K562 (cell line): ENCODE results near the gene ZFP36. TPM values are rescaled to one million over a fixed set of nuclear protein-coding genes. Genes with fewer than 3 reads are reported as not detected.

ENCODE experiments used
- ATAC-seq: fragments of 200-7000 bp; cut with Tn5 transposase; 3 replicates; pipeline ENCODE4 v1.9.1; 2020; ENCODE audit warnings: moderate library complexity
- BruUV-seq: library from RNA; stranded (reverse); fragments of 400-500 nt; replicated peaks from 2 replicates; lab custom pipeline; 2021; lab: Mats Ljungman, UMichigan
- CTCF ChIA-PET: fragments of 300-600 bp; formaldehyde crosslinking; extraction: SDS; loops from one replicate; lab custom pipeline; 2021; ENCODE audit warnings: low intra/inter-chr PET ratio; lab: Yijun Ruan, JAX
- POLR2A ChIA-PET: fragments of 300-600, 350-650 bp; sonication (Branson Sonifier 250); formaldehyde crosslinking; extraction: SDS; loops from one replicate; lab custom pipeline; 2021; ENCODE audit warnings: antibody characterized with exemption, inconsistent platforms; lab: Yijun Ruan, JAX
- DNase-seq, 4 experiments: peaks; one replicate each; pipeline versions ENCODE4 v3.0.0 to v3.0.0-alpha.2; 2011 to 2018; ENCODE audit warnings: low spot score in 3 of 4, mixed read lengths in 3 of 4; ENCODE audit errors: extremely low read depth in 1 of 4
- FAIRE-seq: peaks from 2 replicates; lab custom pipeline; 2011; peaks lifted over from hg19 to GRCh38; lab: Jason Lieb, UNC
- H2AFZ ChIP-seq: 2 replicates; pipeline ENCODE4 v1.6.0; 2011; ENCODE audit warnings: low read depth, low read length, control low read depth, inconsistent platforms
- H3K27ac ChIP-seq: fragments of 200-600 bp; 3 replicates; pipeline ENCODE4 v1.8.0; 2011; ENCODE audit warnings: low read depth, mild to moderate bottlenecking, control low read depth, inconsistent platforms, low read length, moderate library complexity, mixed read lengths; ENCODE audit errors: extremely low read depth
- H3K27me3 ChIP-seq, 2 experiments: fragments of 300-600 bp in 1 of 2; 2 replicates in 1 of 2; 3 replicates in 1 of 2; pipeline versions ENCODE4 v1.6.0 to v1.8.0; 2011; ENCODE audit warnings: inconsistent platforms in 2 of 2, low read length in 2 of 2, mild to moderate bottlenecking in 1 of 2, mixed read lengths in 1 of 2, moderate library complexity in 1 of 2; ENCODE audit not compliant: control insufficient read depth in 2 of 2, insufficient read depth in 2 of 2
- H3K36me3 ChIP-seq: fragments of 300-600 bp; 3 replicates; pipeline ENCODE4 v1.8.0; 2011; ENCODE audit warnings: mild to moderate bottlenecking, low read length, inconsistent platforms; ENCODE audit not compliant: control insufficient read depth, insufficient read depth
- H3K4me1 ChIP-seq, 2 experiments: fragments of 200-600 bp in 1 of 2; replicated peaks in 1 of 2; 2 replicates in 1 of 2; 3 replicates in 1 of 2; pipeline versions ENCODE4 v1.5.1 to v1.8.0; 2011; ENCODE audit warnings: inconsistent platforms in 2 of 2, low read length in 2 of 2, mild to moderate bottlenecking in 1 of 2, mixed read lengths in 1 of 2, moderate library complexity in 1 of 2; ENCODE audit not compliant: control insufficient read depth in 2 of 2, insufficient read depth in 2 of 2
- H3K4me2 ChIP-seq: 2 replicates; pipeline ENCODE4 v1.6.1; 2011; ENCODE audit warnings: low read length, control low read depth, inconsistent platforms, mixed read lengths; ENCODE audit not compliant: insufficient read depth
- H3K4me3 ChIP-seq: fragments of 200-600 bp; sonication (generic), shearing (Covaris generic); 2 replicates; pipeline ENCODE4 v1.5.1; 2016; ENCODE audit warnings: control low read depth, inconsistent platforms
- H3K79me2 ChIP-seq: fragments of 200-600 bp; 3 replicates; pipeline ENCODE4 v1.8.0; 2011; ENCODE audit warnings: low read length, inconsistent platforms; ENCODE audit not compliant: control insufficient read depth, insufficient read depth
- H3K9ac ChIP-seq, 2 experiments: 2 replicates each; pipeline versions ENCODE4 v1.6.0 to v1.6.1; 2011; ENCODE audit warnings: low read depth in 2 of 2, low read length in 2 of 2, control low read depth in 1 of 2, inconsistent platforms in 1 of 2, mild to moderate bottlenecking in 1 of 2, mixed read lengths in 1 of 2; ENCODE audit not compliant: insufficient read depth in 1 of 2
- H3K9me1 ChIP-seq: one replicate; pipeline ENCODE4 v1.6.0; 2011; ENCODE audit warnings: inconsistent platforms, mild to moderate bottlenecking, low read length, moderate library complexity; ENCODE audit not compliant: control insufficient read depth, insufficient read depth
- H3K9me3 ChIP-seq: replicated peaks from 2 replicates; pipeline ENCODE4 v1.5.1; 2011; ENCODE audit warnings: low read depth, low read length, inconsistent platforms; ENCODE audit not compliant: control insufficient read depth, insufficient read depth
- H4K20me1 ChIP-seq: replicated peaks from 2 replicates; pipeline ENCODE4 v1.6.1; 2011; ENCODE audit warnings: low read length, inconsistent platforms, mixed read lengths; ENCODE audit not compliant: control insufficient read depth, insufficient read depth
- ATF1 ChIP-seq, 2 experiments: fragments of 450-650 bp in 1 of 2; IDR thresholded peaks; 2 replicates each; pipeline ENCODE4 v1.6.1; 2016; ENCODE audit warnings: missing compliant biosample characterization in 1 of 2, missing genetic modification characterization in 1 of 2
- ATF3 ChIP-seq, 2 experiments: fragments of 450-650 bp in 1 of 2; sonication (generic) in 1 of 2; formaldehyde crosslinking in 1 of 2; IDR thresholded peaks in 1 of 2; conservative IDR thresholded peaks in 1 of 2; 2 replicates each; pipeline versions ENCODE4 v1.6.1 to v1.8.1; 2016 to 2023; ENCODE audit warnings: mild to moderate bottlenecking in 2 of 2, moderate library complexity in 2 of 2, inconsistent platforms in 1 of 2, missing genetic modification reagents in 1 of 2
- CSDE1 ChIP-seq, 2 experiments: fragments of 450-650 bp; IDR thresholded peaks; 2 replicates each; pipeline ENCODE4 v1.6.1; 2016; ENCODE audit warnings: mild to moderate bottlenecking in 1 of 2
- GTF2E2 ChIP-seq: fragments of 200-800 bp; sonication (Bioruptor generic); IDR thresholded peaks from 2 replicates; pipeline ENCODE4 v1.6.1; 2016; ENCODE audit warnings: missing genetic modification characterization, missing compliant biosample characterization
- PHTF2 ChIP-seq: fragments of 250-450 bp; sonication (Bioruptor Pico); IDR thresholded peaks from 2 replicates; pipeline ENCODE4 v1.5.0; 2021; ENCODE audit warnings: mild to moderate bottlenecking
- SMAD4 ChIP-seq: fragments of 250-450 bp; sonication (Bioruptor Pico); conservative IDR thresholded peaks from 2 replicates; pipeline ENCODE4 v1.8.0; 2021; ENCODE audit warnings: inconsistent platforms, mild to moderate bottlenecking, moderate library complexity
- SNRNP70 ChIP-seq: fragments of 200-400 bp; formaldehyde crosslinking; optimal IDR thresholded peaks from 2 replicates; pipeline ENCODE3; 2017; ENCODE audit warnings: low read depth, low read length
- STAT5B ChIP-seq: fragments of 250-450 bp; sonication (Bioruptor Pico); IDR thresholded peaks from 2 replicates; pipeline ENCODE4 v1.8.0; 2021; ENCODE audit warnings: mild to moderate bottlenecking, inconsistent platforms
- ZKSCAN8 ChIP-seq: fragments of 200-800 bp; sonication (Bioruptor generic); IDR thresholded peaks from 2 replicates; pipeline ENCODE4 v1.6.1; 2016; ENCODE audit warnings: missing genetic modification characterization, missing compliant biosample characterization
- ZNF76 ChIP-seq: fragments of 250-450 bp; sonication (Bioruptor Pico); IDR thresholded peaks from 2 replicates; pipeline ENCODE4 v1.4.0; 2020; ENCODE audit warnings: mild to moderate bottlenecking, moderate library complexity, borderline replicate concordance
- WGBS: fragments of 100-300 bp; shearing (Covaris generic); methylation state at CpG from one replicate; pipeline ENCODE4 v1.1.6; 2016; ENCODE audit warnings: low coverage, mixed read lengths; ENCODE audit not compliant: insufficient coverage; ENCODE audit errors: missing lambda C conversion rate; 5-methylcytosine and 5-hydroxymethylcytosine counted together
- in situ Hi-C: fragments of 300-500 bp; cut with MboI; formaldehyde crosslinking; loops from 4 replicates; pipeline ENCODE4 v1.15.0; 2018; ENCODE audit warnings: inconsistent platforms, mixed read lengths
- intact Hi-C: fragments of 100-400 bp; cut with micrococcal nuclease; formaldehyde crosslinking; loops from 2 replicates; pipeline ENCODE4 v1.14.2; 2022
- polyA plus RNA-seq, 8 experiments: library from polyadenylated mRNA; depleted of rRNA in 4 of 8; stranded (reverse) in 5 of 8; unstranded in 3 of 8; fragments of >200 nt; fragmentation: Nextera tagmentation in 2 of 8; fragmentation: Illumina TruSeq in 1 of 8; extraction: Ambion mirVana in 2 of 8; extraction: Trizol in 1 of 8; gene quantifications; 2 replicates each; pipeline versions ENCODE4 v1.2.1 to v1.2.3, GENCODE V29; 2011 to 2014; ENCODE audit warnings: inconsistent platforms in 1 of 8, missing spikeins in 1 of 8
- total RNA-seq, 7 experiments: library from RNA; depleted of rRNA in 6 of 7; stranded (reverse); fragments of >200 nt in 6 of 7; fragmentation: Illumina TruSeq in 2 of 7; extraction: Trizol in 2 of 7; gene quantifications; 2 replicates each; pipeline versions ENCODE4 v1.2.1 to v1.2.3, GENCODE V29; 2011 to 2021; ENCODE audit warnings: low replicate concordance in 1 of 7
- TF ChIP-seq, protein P1 (sequence below): fragments of 450-650 bp; IDR thresholded peaks from 2 replicates; pipeline ENCODE4 v1.6.1; 2016; ENCODE audit warnings: mild to moderate bottlenecking
- TF ChIP-seq, protein P2 (sequence below): fragments of 450-650 bp; conservative IDR thresholded peaks from 2 replicates; pipeline ENCODE4 v1.6.1; 2016; ENCODE audit warnings: missing genetic modification characterization, low read depth, mild to moderate bottlenecking, missing compliant biosample characterization, moderate library complexity

The ZFP36 gene
- total and polyA plus RNA-seq, 9 of the 15 experiments (the other 6 are each of a cell fraction or from before 2014, with no cell fraction given): 1.0 to 20.1 (median 3.5) TPM

DNA sequence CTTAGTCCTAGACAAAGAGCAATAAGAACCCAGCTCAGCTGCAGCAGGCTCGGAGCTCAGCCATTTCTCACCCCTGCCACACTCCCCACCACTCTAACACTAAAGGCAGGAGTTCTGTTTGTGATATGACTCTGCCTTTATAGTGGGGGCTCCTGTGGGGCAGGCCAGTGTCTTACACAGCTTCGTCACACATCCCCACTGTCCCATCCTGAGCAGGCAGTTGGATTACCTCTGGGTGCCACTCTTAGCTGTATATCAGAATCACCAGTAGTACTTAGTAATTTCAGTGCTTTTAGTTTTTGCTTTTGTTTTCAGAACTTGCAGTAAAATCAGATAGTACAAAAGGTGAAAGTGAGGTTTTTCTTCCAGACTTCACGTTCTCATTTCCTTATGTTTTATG is 47.6 kb upstream of the ZFP36 start:
- CTCF ChIA-PET: no interaction called here
- BruUV-seq: no TSS peak
- DNase-seq: no peak
- TF ChIP-seq ATF3 (IDR thresholded peaks at IDR 0.05) (no peak), ATF3 (CRISPR knock-in tag; conservative IDR thresholded peaks at IDR 0.05) (no peak), ZKSCAN8 (no peak), PHTF2 (no peak), SMAD4 (CRISPR knock-in tag) (no peak), ZNF76 (CRISPR knock-in tag) (no peak), STAT5B (no peak), GTF2E2 (tag) (no peak), SNRNP70 (no peak), CSDE1 (IDR thresholded peaks at IDR 0.05) (no peak), ATF1 (CRISPR knock-in tag; IDR thresholded peaks at IDR 0.05) (no peak), ATF1 (tag; IDR thresholded peaks at IDR 0.05) (no peak)
- TF ChIP-seq, protein P1, sequence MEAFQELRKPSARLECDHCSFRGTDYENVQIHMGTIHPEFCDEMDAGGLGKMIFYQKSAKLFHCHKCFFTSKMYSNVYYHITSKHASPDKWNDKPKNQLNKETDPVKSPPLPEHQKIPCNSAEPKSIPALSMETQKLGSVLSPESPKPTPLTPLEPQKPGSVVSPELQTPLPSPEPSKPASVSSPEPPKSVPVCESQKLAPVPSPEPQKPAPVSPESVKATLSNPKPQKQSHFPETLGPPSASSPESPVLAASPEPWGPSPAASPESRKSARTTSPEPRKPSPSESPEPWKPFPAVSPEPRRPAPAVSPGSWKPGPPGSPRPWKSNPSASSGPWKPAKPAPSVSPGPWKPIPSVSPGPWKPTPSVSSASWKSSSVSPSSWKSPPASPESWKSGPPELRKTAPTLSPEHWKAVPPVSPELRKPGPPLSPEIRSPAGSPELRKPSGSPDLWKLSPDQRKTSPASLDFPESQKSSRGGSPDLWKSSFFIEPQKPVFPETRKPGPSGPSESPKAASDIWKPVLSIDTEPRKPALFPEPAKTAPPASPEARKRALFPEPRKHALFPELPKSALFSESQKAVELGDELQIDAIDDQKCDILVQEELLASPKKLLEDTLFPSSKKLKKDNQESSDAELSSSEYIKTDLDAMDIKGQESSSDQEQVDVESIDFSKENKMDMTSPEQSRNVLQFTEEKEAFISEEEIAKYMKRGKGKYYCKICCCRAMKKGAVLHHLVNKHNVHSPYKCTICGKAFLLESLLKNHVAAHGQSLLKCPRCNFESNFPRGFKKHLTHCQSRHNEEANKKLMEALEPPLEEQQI: no peak
- TF ChIP-seq, protein P2, sequence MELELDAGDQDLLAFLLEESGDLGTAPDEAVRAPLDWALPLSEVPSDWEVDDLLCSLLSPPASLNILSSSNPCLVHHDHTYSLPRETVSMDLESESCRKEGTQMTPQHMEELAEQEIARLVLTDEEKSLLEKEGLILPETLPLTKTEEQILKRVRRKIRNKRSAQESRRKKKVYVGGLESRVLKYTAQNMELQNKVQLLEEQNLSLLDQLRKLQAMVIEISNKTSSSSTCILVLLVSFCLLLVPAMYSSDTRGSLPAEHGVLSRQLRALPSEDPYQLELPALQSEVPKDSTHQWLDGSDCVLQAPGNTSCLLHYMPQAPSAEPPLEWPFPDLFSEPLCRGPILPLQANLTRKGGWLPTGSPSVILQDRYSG: no peak

More for the DNA sequence above, 47.6 kb upstream of the ZFP36 start:
- H3K9ac ChIP-seq: peak overlapping the region in 1 of 2 experiments; percentile 74; a peak in 1 of 4 replicates
- H3K79me2 ChIP-seq: peaks cover 38% of the 10 kb centered on the region
- peaks cover 3% of the 10 kb centered on the region; the same call in 1 of the 2 replicates for H4K20me1 ChIP-seq
- no peak overlapping the region for H3K4me2 ChIP-seq
- peaks cover 11 to 23% of the 10 kb centered on the region in 2 experiments for H3K4me1 ChIP-seq
- FAIRE-seq (no peak), ATAC-seq (no peak)
- peaks cover 93% of the 10 kb centered on the region for H3K36me3 ChIP-seq
- no peaks in the 10 kb centered on the region for H3K9me1 ChIP-seq
- H3K27ac ChIP-seq: peak overlapping the region; percentile 3; the same call in 1 of the 3 replicates
- POLR2A ChIA-PET: no interaction called here
- H3K4me3 ChIP-seq: no peak overlapping the region
- in situ Hi-C loops: no loop called here
- intact Hi-C loops: no loop called here
- no peaks in the 10 kb centered on the region for H3K9me3 ChIP-seq
- H2AFZ ChIP-seq: no peak overlapping the region
- no peaks in the 10 kb centered on the region for H3K27me3 ChIP-seq
- 74% methylated on average over 3 of the region's 3 CpGs for WGBS
